ENCODE data around the gene EEF2K. TPM values are rescaled to one million over a fixed set of nuclear protein-coding genes. Genes with fewer than 3 reads are reported as not detected.

EEF2K gene
- total and polyA plus RNA-seq, 2 of the 13 experiments (the other 11 are each of a cell fraction or from before 2014, with no cell fraction given): 22.0 to 23.8 TPM

- TF ChIP-seq PRPF4 (IDR thresholded peaks at IDR 0.05; ENCODE audit: low read depth, low read length, poor library complexity, severe bottlenecking) (no peak), PAXIP1 (CRISPR knock-in tag; conservative IDR thresholded peaks at IDR 0.05) (peak; percentile 48), MLLT10 (CRISPR knock-in tag; IDR thresholded peaks at IDR 0.05) (no peak), TSC22D2 (CRISPR knock-in tag; IDR thresholded peaks at IDR 0.05; ENCODE audit: borderline replicate concordance) (peak; percentile 64; the same call in 1 of the 2 replicates), SMARCE1 (IDR thresholded peaks at IDR 0.05; ENCODE audit: borderline replicate concordance) (no peak), THYN1 (CRISPR knock-in tag; IDR thresholded peaks at IDR 0.05; ENCODE audit: borderline replicate concordance, low read depth) (no peak), JUNB (CRISPR knock-in tag; IDR thresholded peaks at IDR 0.05; ENCODE audit: borderline replicate concordance) (no peak), ZFP62 (CRISPR knock-in tag; IDR thresholded peaks at IDR 0.05) (peak; percentile 84; the same call in 1 of the 2 replicates), ZNF24 (IDR thresholded peaks at IDR 0.05) (no peak), AFF4 (CRISPR knock-in tag; IDR thresholded peaks at IDR 0.05) (no peak), ZNF451 (CRISPR knock-in tag; IDR thresholded peaks at IDR 0.05) (peak; percentile 99), HOXA5 (CRISPR knock-in tag; IDR thresholded peaks at IDR 0.05) (peak; percentile 54; the same call in 1 of the 2 replicates), ZNF749 (CRISPR knock-in tag; IDR thresholded peaks at IDR 0.05; ENCODE audit: borderline replicate concordance) (peak; percentile 95; the same call in 1 of the 2 replicates), NR3C1 (CRISPR knock-in tag; IDR thresholded peaks at IDR 0.05) (no peak), FOXK1 (CRISPR knock-in tag; IDR thresholded peaks at IDR 0.05; ENCODE audit: borderline replicate concordance, low read depth) (peak; percentile 28; the same call in 1 of the 2 replicates), E2F2 (CRISPR knock-in tag; IDR thresholded peaks at IDR 0.05; ENCODE audit: borderline replicate concordance) (peak; percentile 99), ZNF362 (CRISPR knock-in tag; IDR thresholded peaks at IDR 0.05; ENCODE audit: borderline replicate concordance) (peak; percentile 60; the same call in 1 of the 2 replicates), TOPORS (CRISPR knock-in tag; IDR thresholded peaks at IDR 0.05) (peak; percentile 75; the same call in 1 of the 2 replicates), PAWR (CRISPR knock-in tag; IDR thresholded peaks at IDR 0.05; ENCODE audit: borderline replicate concordance) (peak; percentile 98; the same call in 1 of the 2 replicates), SP140L (CRISPR knock-in tag; IDR thresholded peaks at IDR 0.05; ENCODE audit: borderline replicate concordance) (no peak)
Measured at GRCh38 chr16:22190081-22190775, 15.8 kb upstream of the EEF2K start (continued).

Measured in HepG2 (cell line).